DOHH2 (cell line): Measurements from ENCODE around the gene RPN2.

Experiments used
- CTCF ChIP-seq: fragments of 200-600 bp; sonication (generic); IDR thresholded peaks from one replicate; pipeline ENCODE4 v1.5.1; 2014; ENCODE audit warnings: antibody characterized with exemption, mild to moderate bottlenecking, low read depth, low read length; ENCODE audit not compliant: poor library complexity, severe bottlenecking
- EZH2phosphoT487 ChIP-seq: fragments of 200-600 bp; sonication (generic); IDR thresholded peaks from 2 replicates; pipeline ENCODE4 v1.6.1; 2017; ENCODE audit warnings: borderline replicate concordance, mild to moderate bottlenecking, antibody characterized with exemption, low read length, moderate library complexity, mixed read lengths

- TF ChIP-seq CTCF = no peak
- TF ChIP-seq EZH2phosphoT487 = no peak
Observed at GRCh38 chr20:37234254-37234581, 55.1 kb downstream of the RPN2 start.
